HFFc6 (cell line): Measurements from ENCODE around the gene CTSE. TPM values are rescaled to one million over a fixed set of nuclear protein-coding genes. Genes with fewer than 3 reads are reported as not detected.
"Not testable (repeated sequence)": the region's sequence is repeated elsewhere in the genome, so short reads cannot be mapped to it uniquely, and the experiment has no call there.

Source experiments
- DNase-seq: peaks from one replicate; pipeline ENCODE4 v3.0.0-alpha.2; 2018
- H3K27ac Mint-ChIP-seq: 2 replicates; pipeline ENCODE4 v1.8.0; 2020; ENCODE audit warnings: mild to moderate bottlenecking, mixed read lengths
- H3K27me3 Mint-ChIP-seq: 2 replicates; pipeline ENCODE4 v1.8.0; 2021; ENCODE audit warnings: mild to moderate bottlenecking, moderate library complexity, mixed read lengths; ENCODE audit not compliant: insufficient read depth
- H3K36me3 Mint-ChIP-seq: 2 replicates; pipeline ENCODE4 v1.8.0; 2021; ENCODE audit warnings: low read depth, mixed read lengths
- H3K4me1 Mint-ChIP-seq: 2 replicates; pipeline ENCODE4 v1.8.0; 2020; ENCODE audit warnings: low read depth, mixed read lengths
- H3K4me3 Mint-ChIP-seq: 2 replicates; pipeline ENCODE4 v1.8.0; 2020; ENCODE audit warnings: mild to moderate bottlenecking, moderate library complexity, mixed read lengths
- H3K9me3 Mint-ChIP-seq: 2 replicates; pipeline ENCODE4 v1.8.0; 2020; ENCODE audit warnings: mild to moderate bottlenecking, mixed read lengths
- total RNA-seq, 6 experiments: library from RNA; stranded (reverse); fragmentation: NEBNext Ultra II Directional; extraction: Animal tissue kit (Norgen Biotek cat#: 25700); gene quantifications; 2 replicates in 1 of 6; 3 replicates in 5 of 6; pipeline ENCODE4 v1.2.3, GENCODE V29; 2021
- TF ChIP-seq, protein P1 (sequence below): fragments of 200-600 bp; sonication (generic); IDR thresholded peaks from 2 replicates; pipeline ENCODE4 v1.5.0; 2021; ENCODE audit warnings: antibody characterized with exemption, mild to moderate bottlenecking

CTSE gene
- total RNA-seq, 6 experiments from 2014 or later: not detected

DNA sequence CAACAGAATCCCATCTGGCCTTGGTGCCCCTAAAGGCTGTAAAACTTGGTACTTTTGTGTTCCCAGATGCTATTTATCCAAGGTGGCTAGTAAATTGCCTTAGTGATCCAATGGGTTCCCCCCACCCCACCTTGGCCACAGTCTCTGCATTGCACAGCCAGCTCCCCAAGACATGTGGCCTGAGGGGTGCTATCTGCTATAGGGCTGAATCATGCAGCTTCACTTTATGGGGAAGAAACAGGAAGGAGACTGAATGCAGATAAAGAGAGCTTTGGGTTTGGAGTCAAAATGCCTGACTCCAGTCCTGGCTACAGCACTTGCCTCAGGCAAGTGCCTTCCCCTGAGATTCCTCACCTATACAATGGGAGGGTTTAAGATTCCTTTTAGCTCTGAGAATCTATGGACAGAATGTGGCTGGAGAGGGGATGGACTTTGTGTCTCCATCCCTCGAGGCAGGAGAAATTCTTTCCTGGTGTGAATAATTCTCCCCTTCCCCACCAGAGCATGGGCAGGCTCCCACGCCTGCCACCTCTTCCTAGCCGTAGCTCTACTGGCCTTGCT is 35.7 kb upstream of the CTSE start:
- H3K27ac Mint-ChIP-seq: no peak overlapping the region
- H3K4me3 Mint-ChIP-seq: no peak overlapping the region

DNA sequence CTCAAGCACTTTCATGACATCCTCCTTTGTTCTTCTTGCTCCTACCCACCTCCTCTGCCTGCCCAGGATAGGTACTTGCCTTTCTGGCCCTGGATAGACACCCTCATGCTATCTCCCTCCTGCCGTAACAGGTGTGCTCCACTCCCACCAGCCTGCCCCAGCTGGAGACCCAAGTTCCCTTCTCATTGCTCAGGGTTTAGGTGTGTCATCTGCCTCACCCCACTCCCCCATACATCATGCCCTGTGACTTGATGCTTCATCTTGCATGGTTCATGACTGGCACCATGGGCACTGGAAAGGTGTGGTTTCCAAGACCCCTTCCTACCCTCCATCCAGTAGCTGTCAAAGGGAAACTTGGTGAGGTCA is 35.2 kb upstream of the CTSE start:
- Mint-ChIP-seq H3K36me3 (no peaks in the 10 kb centered on the region), H3K27me3 (peaks cover 35% of the 10 kb centered on the region; the same call in 1 of the 2 replicates), H3K9me3 (no peaks in the 10 kb centered on the region; the same call in 1 of the 2 replicates), H3K27ac (no peak overlapping the region), H3K4me1 (no peaks in the 10 kb centered on the region), H3K4me3 (no peak overlapping the region)
- TF ChIP-seq, protein P1, sequence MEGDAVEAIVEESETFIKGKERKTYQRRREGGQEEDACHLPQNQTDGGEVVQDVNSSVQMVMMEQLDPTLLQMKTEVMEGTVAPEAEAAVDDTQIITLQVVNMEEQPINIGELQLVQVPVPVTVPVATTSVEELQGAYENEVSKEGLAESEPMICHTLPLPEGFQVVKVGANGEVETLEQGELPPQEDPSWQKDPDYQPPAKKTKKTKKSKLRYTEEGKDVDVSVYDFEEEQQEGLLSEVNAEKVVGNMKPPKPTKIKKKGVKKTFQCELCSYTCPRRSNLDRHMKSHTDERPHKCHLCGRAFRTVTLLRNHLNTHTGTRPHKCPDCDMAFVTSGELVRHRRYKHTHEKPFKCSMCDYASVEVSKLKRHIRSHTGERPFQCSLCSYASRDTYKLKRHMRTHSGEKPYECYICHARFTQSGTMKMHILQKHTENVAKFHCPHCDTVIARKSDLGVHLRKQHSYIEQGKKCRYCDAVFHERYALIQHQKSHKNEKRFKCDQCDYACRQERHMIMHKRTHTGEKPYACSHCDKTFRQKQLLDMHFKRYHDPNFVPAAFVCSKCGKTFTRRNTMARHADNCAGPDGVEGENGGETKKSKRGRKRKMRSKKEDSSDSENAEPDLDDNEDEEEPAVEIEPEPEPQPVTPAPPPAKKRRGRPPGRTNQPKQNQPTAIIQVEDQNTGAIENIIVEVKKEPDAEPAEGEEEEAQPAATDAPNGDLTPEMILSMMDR: no peak
- no peak for DNase-seq

More for the DNA sequence above, 35.7 kb upstream of the CTSE start:
- Mint-ChIP-seq H3K27me3 (peaks cover 35% of the 10 kb centered on the region; the same call in 1 of the 2 replicates), H3K36me3 (no peaks in the 10 kb centered on the region), H3K4me1 (no peaks in the 10 kb centered on the region), H3K9me3 (no peaks in the 10 kb centered on the region; the same call in 1 of the 2 replicates)
- no peak for DNase-seq
- TF ChIP-seq, protein P1: no peak

DNA sequence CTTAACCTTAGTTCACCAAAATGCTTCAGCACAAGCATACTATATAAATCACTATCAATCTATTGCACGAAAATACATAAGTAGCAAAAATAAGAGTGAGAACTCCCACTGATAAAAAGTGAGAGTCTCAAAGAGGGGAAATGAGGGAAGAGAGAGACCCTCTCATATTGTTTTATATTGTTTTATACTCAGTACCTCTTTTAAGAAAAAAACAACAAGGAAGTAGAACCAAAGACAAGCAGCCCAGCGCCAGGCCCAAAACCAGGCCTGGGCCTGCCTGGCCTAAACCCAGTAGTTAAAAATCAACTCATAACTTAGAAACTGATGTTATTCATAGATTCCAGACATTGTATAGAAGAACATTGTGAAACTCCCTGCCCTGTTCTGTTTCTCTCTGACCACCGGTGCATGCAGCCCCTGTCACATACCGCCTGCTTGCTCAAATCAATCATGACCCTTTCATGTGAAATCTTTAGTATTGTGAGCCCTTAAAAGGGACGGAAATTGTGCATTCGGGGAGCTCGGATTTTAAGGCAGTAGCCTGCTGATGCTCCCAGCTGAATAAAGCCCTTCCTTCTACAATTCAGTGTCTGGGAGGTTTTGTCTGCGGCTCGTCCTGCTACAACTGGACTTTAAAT is 34.7 kb upstream of the CTSE start:
- H3K27me3 Mint-ChIP-seq: peaks cover 37% of the 10 kb centered on the region; the same call in 1 of the 2 replicates
- H3K36me3 Mint-ChIP-seq, H3K9me3 Mint-ChIP-seq, DNase-seq, H3K27ac Mint-ChIP-seq, H3K4me3 Mint-ChIP-seq, H3K4me1 Mint-ChIP-seq: not testable (repeated sequence)

DNA sequence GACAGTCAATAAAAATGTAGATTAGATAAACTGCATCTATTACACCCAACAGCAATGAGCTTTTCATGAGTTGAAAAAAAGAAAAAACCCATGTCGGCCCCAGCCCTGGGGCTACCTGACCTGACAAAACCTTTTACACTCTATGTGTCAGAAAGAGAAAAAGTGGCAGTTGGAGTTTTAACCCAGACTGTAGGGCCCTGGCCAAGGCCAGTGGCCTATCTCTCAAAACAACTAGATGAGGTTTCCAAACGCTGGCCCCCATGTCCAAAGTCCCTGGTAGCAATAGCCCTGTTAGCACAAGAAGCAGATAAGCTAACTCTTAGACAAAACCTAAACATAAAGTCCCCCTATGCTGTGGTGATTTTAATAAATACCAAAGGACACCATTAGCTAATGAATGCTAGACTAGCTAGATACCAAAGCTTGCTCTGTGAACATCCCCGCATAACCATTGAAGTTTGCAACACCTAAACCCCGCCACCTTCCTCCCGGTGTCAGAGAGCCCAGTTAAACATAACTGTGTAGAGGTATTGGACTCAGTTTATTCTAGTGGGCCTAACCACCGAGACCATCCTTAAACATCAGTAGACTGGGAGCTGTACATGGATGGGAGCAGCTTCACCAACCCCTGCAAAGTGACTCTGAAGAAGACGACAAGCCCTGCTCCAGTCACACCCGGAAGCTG is 32.1 kb upstream of the CTSE start:
- H3K9me3 Mint-ChIP-seq, H3K4me3 Mint-ChIP-seq, H3K36me3 Mint-ChIP-seq, DNase-seq, H3K4me1 Mint-ChIP-seq, H3K27ac Mint-ChIP-seq: not testable (repeated sequence)
- peaks cover 37% of the 10 kb centered on the region for H3K27me3 Mint-ChIP-seq

DNA sequence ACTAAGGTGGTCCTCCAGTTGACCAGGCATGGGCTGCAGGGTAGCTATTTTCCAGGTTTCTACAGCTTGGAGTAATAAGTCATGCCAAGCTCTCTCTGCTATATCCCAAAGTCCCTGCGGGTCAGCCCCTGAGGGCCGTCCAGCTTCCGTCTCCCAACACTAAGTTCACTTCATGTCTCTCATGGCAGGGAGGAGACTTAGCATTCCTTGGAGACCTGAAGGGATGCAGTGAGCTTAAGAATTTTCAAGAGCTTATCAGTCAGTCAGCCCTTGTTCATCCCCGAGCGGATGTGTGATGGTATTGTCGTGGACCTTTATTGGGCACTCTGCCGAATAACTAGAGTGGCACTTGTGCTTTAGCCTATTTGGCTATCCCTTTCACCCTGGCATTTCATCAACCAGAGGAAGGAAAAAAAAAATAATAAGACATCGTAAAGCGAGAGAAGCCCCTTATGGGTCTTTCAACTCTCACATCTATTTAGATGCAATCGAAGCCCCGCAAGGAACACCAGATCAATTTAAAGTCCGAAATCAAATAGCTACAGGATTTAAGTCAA is 31.5 kb upstream of the CTSE start:
- H3K4me1 Mint-ChIP-seq, H3K36me3 Mint-ChIP-seq, H3K4me3 Mint-ChIP-seq, H3K9me3 Mint-ChIP-seq, H3K27ac Mint-ChIP-seq, DNase-seq: not testable (repeated sequence)
- H3K27me3 Mint-ChIP-seq: peaks cover 38% of the 10 kb centered on the region

DNA sequence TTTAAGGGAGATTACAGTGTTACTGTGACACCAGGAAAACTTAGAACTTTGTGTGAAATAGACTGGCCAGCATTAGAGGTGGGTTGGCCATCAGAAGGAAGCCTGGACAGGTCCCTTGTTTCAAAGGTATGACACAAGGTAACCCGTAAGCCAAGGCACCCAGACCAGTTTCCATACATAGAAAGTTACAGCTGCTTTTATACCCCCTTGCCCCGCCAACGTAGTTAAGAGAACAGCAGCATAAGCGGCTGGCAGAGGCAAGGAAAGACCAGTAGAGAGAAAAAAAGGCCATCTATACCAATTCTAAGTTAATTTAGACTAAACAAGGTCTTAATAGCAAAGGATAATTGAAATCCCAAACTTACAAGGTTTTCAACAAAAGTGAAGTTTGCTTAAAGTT is 29.9 kb upstream of the CTSE start:
- peaks cover 38% of the 10 kb centered on the region for H3K27me3 Mint-ChIP-seq
- not testable (repeated sequence) for H3K27ac Mint-ChIP-seq, H3K4me1 Mint-ChIP-seq, DNase-seq, H3K9me3 Mint-ChIP-seq, H3K36me3 Mint-ChIP-seq, H3K4me3 Mint-ChIP-seq

DNA sequence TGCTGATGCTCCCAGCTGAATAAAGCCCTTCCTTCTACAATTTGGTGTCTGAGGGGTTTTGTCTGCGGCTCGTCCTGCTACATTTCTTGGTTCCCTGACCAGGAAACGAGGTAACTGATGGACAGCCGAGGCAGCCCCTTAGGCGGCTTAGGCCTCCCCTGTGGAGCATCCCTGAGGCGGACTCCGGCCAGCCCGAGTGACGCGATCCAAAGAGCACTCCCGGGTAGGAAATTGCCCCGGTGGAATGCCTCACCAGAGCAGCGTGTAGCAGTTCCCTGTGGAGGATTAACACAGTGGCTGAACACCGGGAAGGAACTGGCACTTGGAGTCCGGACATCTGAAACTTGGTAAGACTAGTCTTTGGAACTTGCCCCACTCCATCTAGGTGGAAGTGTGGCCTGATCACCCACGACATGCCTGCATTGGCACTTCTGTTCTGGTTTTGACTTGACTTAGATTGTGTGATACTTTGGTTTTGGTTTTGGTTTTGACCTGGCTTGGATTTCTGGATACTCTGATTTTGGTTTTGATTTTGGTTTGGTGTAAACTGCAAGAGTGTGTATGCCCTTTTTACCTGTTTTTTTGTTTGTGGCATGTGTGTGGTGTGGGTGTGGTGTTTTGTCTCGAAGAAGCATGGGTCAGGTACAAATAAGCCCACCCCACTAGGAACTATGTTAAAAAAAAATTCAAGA is 29.4 kb upstream of the CTSE start, which contains the start of gene RHEX:
TSS of gene RHEX (plus strand) at position 255 of the 692 bp plus-strand sequence. CDS start 44,656 bp downstream, outside the sequence.
- H3K4me1 Mint-ChIP-seq, H3K9me3 Mint-ChIP-seq, H3K27ac Mint-ChIP-seq, DNase-seq, H3K36me3 Mint-ChIP-seq: not testable (repeated sequence)
- H3K4me3 Mint-ChIP-seq: peak within 1 kb of the TSS; percentile 0; the same call in 1 of the 2 replicates
- H3K27me3 Mint-ChIP-seq: peaks cover 42% of the 10 kb centered on the region

DNA sequence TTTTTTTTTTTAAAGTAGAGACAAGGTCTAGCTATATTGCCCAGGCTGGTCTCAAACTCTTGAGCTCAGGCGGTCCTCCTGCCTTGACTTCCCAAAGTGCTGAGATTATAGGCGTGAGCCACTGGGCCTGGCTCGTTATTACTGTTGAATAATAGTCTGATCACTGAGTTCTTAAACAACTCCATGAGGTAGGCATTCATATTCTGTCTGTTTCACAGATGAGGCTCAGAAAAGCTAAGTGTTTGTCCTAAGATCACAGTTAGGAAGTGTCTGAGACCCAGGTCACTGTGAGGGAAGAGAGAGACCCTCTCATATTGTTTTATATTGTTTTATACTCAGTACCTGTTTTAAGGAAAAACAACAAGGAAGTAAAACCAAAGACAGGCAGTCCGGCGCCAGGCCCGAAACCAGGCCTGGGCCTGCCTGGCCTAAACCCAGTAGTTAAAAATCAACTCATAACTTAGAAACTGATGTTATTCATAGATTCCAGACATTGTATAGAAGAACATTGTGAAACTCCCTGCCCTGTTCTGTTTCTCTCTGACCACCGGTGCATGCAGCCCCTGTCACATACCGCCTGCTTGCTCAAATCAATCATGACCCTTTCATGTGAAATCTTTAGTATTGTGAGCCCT is 28.7 kb upstream of the CTSE start:
- peaks cover 49% of the 10 kb centered on the region for H3K27me3 Mint-ChIP-seq
- DNase-seq, H3K4me3 Mint-ChIP-seq, H3K9me3 Mint-ChIP-seq, H3K4me1 Mint-ChIP-seq, H3K27ac Mint-ChIP-seq, H3K36me3 Mint-ChIP-seq: not testable (repeated sequence)
